GM12891 (cell line): ENCODE data around the gene TBL2. TPM values are rescaled to one million over a fixed set of nuclear protein-coding genes. Genes with fewer than 3 reads are reported as not detected.
A peak's percentile ranks its signal among the peaks of the same experiment; 100 is the strongest.
"Not testable (repeated sequence)": the region's sequence is repeated elsewhere in the genome, so short reads cannot be mapped to it uniquely, and the experiment has no call there.

Experiments used
- DNase-seq: peaks from one replicate; pipeline ENCODE4 v3.0.0; 2011; ENCODE audit warnings: low spot score; ENCODE audit not compliant: insufficient read length
- FAIRE-seq: peaks from 2 replicates; lab custom pipeline; 2011; peaks lifted over from hg19 to GRCh38; lab: Jason Lieb, UNC
- PAX5 ChIP-seq: IDR thresholded peaks from 2 replicates; pipeline ENCODE4 v1.6.1; 2011; ENCODE audit warnings: low read length, moderate library complexity, mild to moderate bottlenecking; ENCODE audit not compliant: insufficient read depth, severe bottlenecking
- POLR2A ChIP-seq: IDR thresholded peaks from 2 replicates; pipeline ENCODE4 v1.6.1; 2011; ENCODE audit warnings: low read depth, low read length, control low read depth
- POLR2AphosphoS5 ChIP-seq: IDR thresholded peaks from 2 replicates; pipeline ENCODE4 v1.6.1; 2011; ENCODE audit warnings: low read depth, low read length, control low read depth
- POU2F2 ChIP-seq: IDR thresholded peaks from 2 replicates; pipeline ENCODE4 v1.6.1; 2011; ENCODE audit warnings: low read depth, mild to moderate bottlenecking, control low read depth, low read length, moderate library complexity
- SPI1 ChIP-seq: IDR thresholded peaks from 2 replicates; pipeline ENCODE4 v1.6.1; 2011; ENCODE audit warnings: low read depth, low read length, control low read depth
- TAF1 ChIP-seq: IDR thresholded peaks from 2 replicates; pipeline ENCODE4 v1.6.1; 2011; ENCODE audit warnings: low read depth, low read length, control low read depth
- polyA plus RNA-seq: library from polyadenylated mRNA; unstranded; fragments of >200 nt; gene quantifications from one replicate; pipeline ENCODE4 v1.2.1, GENCODE V29; 2012; ENCODE audit warnings: low read depth, missing spikeins, inconsistent platforms; ENCODE audit not compliant: missing spikeins

TBL2 gene
- 15.2 TPM for polyA plus RNA-seq

GRCh38 chr7:73578342-73579128, at the start of gene TBL2:
Gene TBL2, minus strand, starts transcription at chr7:73578579. Its CDS starts 30 bp downstream, at chr7:73578549.
- TF ChIP-seq PAX5: no peak
- TF ChIP-seq POLR2A: peak; percentile 91
- peak; percentile 94 for TF ChIP-seq TAF1
- no peak for TF ChIP-seq SPI1
- TF ChIP-seq POLR2AphosphoS5: peak; percentile 94
- peak; percentile 44; the same call in 1 of the 2 replicates for TF ChIP-seq POU2F2
- DNase-seq: peak; percentile 99
- peak; percentile 93 for FAIRE-seq

GRCh38 chr7:73626814-73627213, 48.4 kb upstream of the TBL2 start:
- no peak for FAIRE-seq
- DNase-seq: no peak
- TF ChIP-seq PAX5: no peak
- TF ChIP-seq SPI1: no peak

GRCh38 chr7:73625276-73625675, 46.9 kb upstream of the TBL2 start:
- FAIRE-seq: no peak
- no peak for DNase-seq
- TF ChIP-seq POU2F2 (no peak), POLR2A (no peak), SPI1 (no peak), PAX5 (no peak), POLR2AphosphoS5 (no peak), TAF1 (no peak)

- no peak for DNase-seq
- TF ChIP-seq PAX5: no peak
- no peak for TF ChIP-seq POLR2A
- no peak for TF ChIP-seq TAF1
- TF ChIP-seq POLR2AphosphoS5: no peak
Observed at GRCh38 chr7:73624669-73625001, 46.3 kb upstream of the TBL2 start.

GRCh38 chr7:73623798-73624668, 45.7 kb upstream of the TBL2 start, which contains the start of gene MLXIPL:
Gene MLXIPL, minus strand, starts transcription at chr7:73624522. Its CDS starts 30 bp downstream, at chr7:73624492.
- TF ChIP-seq POLR2AphosphoS5 (no peak), TAF1 (no peak), PAX5 (no peak), SPI1 (no peak), POLR2A (no peak), POU2F2 (no peak)
- DNase-seq (peak; percentile 68), FAIRE-seq (no peak)

More at GRCh38 chr7:73624669-73625001, 46.3 kb upstream of the TBL2 start:
- FAIRE-seq: no peak

- FAIRE-seq: no peak
- TF ChIP-seq TAF1 (no peak), POU2F2 (no peak), POLR2AphosphoS5 (no peak), POLR2A (no peak), PAX5 (no peak), SPI1 (no peak)
- no peak for DNase-seq
Observed at GRCh38 chr7:73622909-73623797, 44.8 kb upstream of the TBL2 start.

- FAIRE-seq: no peak
- TF ChIP-seq TAF1 (no peak), POLR2A (no peak)
- DNase-seq: no peak
Observed at GRCh38 chr7:73622527-73622908, 44.1 kb upstream of the TBL2 start.

GRCh38 chr7:73621168-73622063, 43.0 kb upstream of the TBL2 start:
- TF ChIP-seq POLR2A: no peak
- no peak for TF ChIP-seq POU2F2
- TF ChIP-seq POLR2AphosphoS5: no peak
- no peak for TF ChIP-seq TAF1
- no peak for TF ChIP-seq PAX5
- no peak for TF ChIP-seq SPI1
- FAIRE-seq: no peak
- DNase-seq: no peak

GRCh38 chr7:73619394-73619793, 41.0 kb upstream of the TBL2 start:
- FAIRE-seq, DNase-seq: not testable (repeated sequence)
